ENCODE results near the gene PTH2.

Gene PTH2

GRCh38 chr19:49432141-49433073, 9.2 kb upstream of the PTH2 start:
- no peak for DNase-seq

- no peak for DNase-seq
Observed at GRCh38 chr19:49431330-49431749, 8.1 kb upstream of the PTH2 start.

- peak in 2 of 56 donors; percentile 10 to 13 for DNase-seq
Observed at GRCh38 chr19:49430678-49431329, 7.6 kb upstream of the PTH2 start.

GRCh38 chr19:49430172-49430677, 7.0 kb upstream of the PTH2 start:
- no peak for DNase-seq

- peak in 1 of 56 donors; percentile 15 for DNase-seq
Observed at GRCh38 chr19:49428547-49429451, 5.6 kb upstream of the PTH2 start.

- DNase-seq: no peak
Observed at GRCh38 chr19:49427855-49428546, 4.8 kb upstream of the PTH2 start.

- DNase-seq: no peak
Observed at GRCh38 chr19:49427339-49427738, 4.1 kb upstream of the PTH2 start.

- DNase-seq: no peak
Observed at GRCh38 chr19:49425922-49426592, 2.8 kb upstream of the PTH2 start.

GRCh38 chr19:49425178-49425577, 1.9 kb upstream of the PTH2 start, which contains the start of gene GFY:
GFY (plus strand) TSS chr19:49425388; CDS start chr19:49426431, 1,043 bp downstream.
- DNase-seq: no peak

- no peak for DNase-seq
Observed at GRCh38 chr19:49423985-49424303, 703 bp upstream of the PTH2 start.

- DNase-seq: peak in 4 of 56 donors; percentile 6 to 41 (median 19)
Observed at GRCh38 chr19:49422407-49423070, 702 bp downstream of the PTH2 start.

GRCh38 chr19:49421878-49422202, 1.4 kb downstream of the PTH2 start:
- DNase-seq: no peak

GRCh38 chr19:49421039-49421877, 2.0 kb downstream of the PTH2 start:
- peak in 9 of 56 donors; percentile 7 to 40 (median 15) for DNase-seq

- DNase-seq: no peak
Observed at GRCh38 chr19:49420227-49420626, 3.0 kb downstream of the PTH2 start.

- no peak for DNase-seq
Observed at GRCh38 chr19:49419173-49419572, 4.1 kb downstream of the PTH2 start.

GRCh38 chr19:49418511-49418910, 4.7 kb downstream of the PTH2 start:
- DNase-seq: no peak

- no peak for DNase-seq
Observed at GRCh38 chr19:49417088-49417487, 6.2 kb downstream of the PTH2 start.

- DNase-seq: no peak
Observed at GRCh38 chr19:49415810-49416200, 7.4 kb downstream of the PTH2 start.

Data from amygdala (tissue), 56 donors.